Activated CD8-positive, alpha-beta memory T cell treated with anti-CD3 and anti-CD28 coated beads, Interleukin-2, amount 50 U/mL, for 1 hour (primary cell): Measurements from ENCODE around the gene CACNA2D2.

ENCODE experiments used
- DNase-seq: peaks from one replicate; pipeline ENCODE4 v3.0.0-alpha.2; 2020; ENCODE audit errors: extremely low read depth

Gene CACNA2D2

GRCh38 chr3:50327129-50327528, 176.3 kb downstream of the CACNA2D2 start:
- DNase-seq, result no peak

- no peak for DNase-seq
These were observed 177.3 kb downstream of the CACNA2D2 start for GRCh38 chr3:50326182-50326541.

- DNase-seq, result no peak
These were observed 177.8 kb downstream of the CACNA2D2 start for GRCh38 chr3:50325497-50326181.

GRCh38 chr3:50325113-50325480, 178.3 kb downstream of the CACNA2D2 start:
- no peak for DNase-seq

GRCh38 chr3:50324351-50325112, 178.9 kb downstream of the CACNA2D2 start:
- DNase-seq, result no peak

GRCh38 chr3:50323614-50324199, 179.7 kb downstream of the CACNA2D2 start:
- DNase-seq, result no peak

- DNase-seq, result no peak
These were observed 180.3 kb downstream of the CACNA2D2 start for GRCh38 chr3:50323092-50323600.

- DNase-seq, result no peak
These were observed 180.9 kb downstream of the CACNA2D2 start, which contains the start of gene HYAL2 for GRCh38 chr3:50322386-50323091. Gene HYAL2 (minus strand): TSS chr3:50322745. CDS start chr3:50320489, 2,256 bp downstream.

GRCh38 chr3:50322115-50322385, 181.4 kb downstream of the CACNA2D2 start:
- DNase-seq, result no peak

- DNase-seq, result no peak
These were observed 181.9 kb downstream of the CACNA2D2 start for GRCh38 chr3:50321336-50322114.

GRCh38 chr3:50320853-50321335, 182.5 kb downstream of the CACNA2D2 start:
- DNase-seq, result no peak

- no peak for DNase-seq
These were observed 183.4 kb downstream of the CACNA2D2 start for GRCh38 chr3:50319894-50320625.

- DNase-seq, result no peak
These were observed 184.1 kb downstream of the CACNA2D2 start for GRCh38 chr3:50319181-50319893.

GRCh38 chr3:50318615-50319014, 184.8 kb downstream of the CACNA2D2 start:
- DNase-seq, result no peak

GRCh38 chr3:50318163-50318562, 185.3 kb downstream of the CACNA2D2 start:
- no peak for DNase-seq

GRCh38 chr3:50317300-50317699, 186.1 kb downstream of the CACNA2D2 start:
- DNase-seq, result no peak

- DNase-seq, result no peak
These were observed 186.7 kb downstream of the CACNA2D2 start for GRCh38 chr3:50316657-50317242.

GRCh38 chr3:50314816-50315215, 188.6 kb downstream of the CACNA2D2 start:
- no peak for DNase-seq

GRCh38 chr3:50314342-50314741, 189.1 kb downstream of the CACNA2D2 start:
- no peak for DNase-seq
